Activated naive CD4-positive, alpha-beta T cell treated with Interleukin-2 at 50 U/mL for 16 hours (primary cell): ENCODE measurements around the gene TMEM88.

Experiments
- DNase-seq: peaks from one replicate; pipeline ENCODE4 v3.0.0-alpha.2; 2020

The TMEM88 gene

DNA sequence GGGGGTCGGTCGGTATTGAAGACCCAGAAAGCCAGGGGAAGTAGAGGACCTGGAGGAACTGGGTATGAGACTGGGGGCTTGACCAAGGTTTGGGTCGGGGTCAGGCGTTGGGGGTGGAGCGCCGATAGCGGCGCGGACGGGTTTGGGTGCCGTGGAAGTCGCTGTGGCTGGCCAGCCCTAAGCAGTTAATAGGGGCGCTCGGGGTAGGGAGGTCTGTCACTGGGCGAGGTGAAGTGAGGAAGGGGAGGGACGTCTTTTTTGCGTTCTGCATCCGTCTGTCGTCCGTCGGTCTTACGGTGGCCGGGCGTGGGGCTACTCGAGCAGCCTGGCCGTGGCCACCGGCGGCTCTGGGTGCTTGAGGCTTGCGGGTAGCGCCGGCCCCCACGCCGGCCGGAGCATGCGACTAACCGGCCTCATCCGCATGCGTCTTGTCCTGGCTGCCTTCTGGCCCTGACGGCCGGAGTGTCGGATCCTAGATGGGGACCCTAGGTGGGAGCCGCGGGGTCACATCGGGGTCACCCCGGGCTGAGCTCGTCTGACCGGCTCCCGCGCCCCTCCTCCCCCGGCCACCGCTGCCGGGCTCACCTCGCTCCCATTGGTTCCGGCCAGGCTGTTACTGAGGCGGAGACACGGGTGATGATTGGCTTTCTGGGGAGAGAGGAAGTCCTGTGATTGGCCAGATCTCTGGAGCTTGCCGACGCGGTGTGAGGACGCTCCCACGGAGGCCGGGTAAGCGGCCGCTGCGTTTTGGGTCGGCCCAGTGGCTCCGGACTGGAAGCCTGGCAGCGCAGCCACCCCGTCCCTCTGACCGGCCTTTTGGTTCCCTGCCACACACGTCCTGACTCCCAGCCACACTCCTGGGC lies 10.3 kb upstream of the TMEM88 start:
- peak; percentile 87 for DNase-seq

DNA sequence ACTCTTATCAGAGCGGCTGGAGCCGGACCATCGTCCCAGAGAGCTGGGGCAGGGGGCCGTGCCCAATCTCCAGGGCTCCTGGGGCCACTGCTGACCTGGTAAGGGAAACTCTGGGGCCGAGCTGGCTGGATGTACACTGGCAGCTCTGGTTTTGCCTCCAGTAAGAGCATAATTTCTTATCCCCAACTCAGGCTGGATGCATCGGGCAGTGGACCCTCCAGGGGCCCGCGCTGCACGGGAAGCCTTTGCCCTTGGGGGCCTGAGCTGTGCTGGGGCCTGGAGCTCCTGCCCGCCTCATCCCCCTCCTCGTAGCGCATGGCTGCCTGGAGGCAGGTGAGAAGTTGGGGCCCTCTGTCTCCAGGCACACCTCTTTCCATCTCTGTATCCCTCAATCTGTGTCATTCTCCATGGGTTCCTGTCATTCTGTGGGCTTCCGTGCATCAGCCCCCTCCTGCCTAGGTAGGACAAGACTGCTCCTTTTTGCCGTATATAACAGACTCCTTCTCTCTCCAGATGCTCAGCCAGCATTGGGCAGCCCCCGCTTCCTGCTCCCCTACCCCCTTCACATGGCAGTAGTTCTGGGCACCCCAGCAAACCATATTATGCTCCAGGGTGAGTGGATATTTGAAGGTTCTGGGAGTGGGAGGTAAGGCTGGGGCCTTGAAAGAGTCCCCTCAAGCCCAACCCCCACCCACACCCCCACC lies 9.4 kb upstream of the TMEM88 start:
- no peak for DNase-seq

- DNase-seq = no peak
Observed at GRCh38 chr17:7846063-7846735, 8.7 kb upstream of the TMEM88 start.

DNA sequence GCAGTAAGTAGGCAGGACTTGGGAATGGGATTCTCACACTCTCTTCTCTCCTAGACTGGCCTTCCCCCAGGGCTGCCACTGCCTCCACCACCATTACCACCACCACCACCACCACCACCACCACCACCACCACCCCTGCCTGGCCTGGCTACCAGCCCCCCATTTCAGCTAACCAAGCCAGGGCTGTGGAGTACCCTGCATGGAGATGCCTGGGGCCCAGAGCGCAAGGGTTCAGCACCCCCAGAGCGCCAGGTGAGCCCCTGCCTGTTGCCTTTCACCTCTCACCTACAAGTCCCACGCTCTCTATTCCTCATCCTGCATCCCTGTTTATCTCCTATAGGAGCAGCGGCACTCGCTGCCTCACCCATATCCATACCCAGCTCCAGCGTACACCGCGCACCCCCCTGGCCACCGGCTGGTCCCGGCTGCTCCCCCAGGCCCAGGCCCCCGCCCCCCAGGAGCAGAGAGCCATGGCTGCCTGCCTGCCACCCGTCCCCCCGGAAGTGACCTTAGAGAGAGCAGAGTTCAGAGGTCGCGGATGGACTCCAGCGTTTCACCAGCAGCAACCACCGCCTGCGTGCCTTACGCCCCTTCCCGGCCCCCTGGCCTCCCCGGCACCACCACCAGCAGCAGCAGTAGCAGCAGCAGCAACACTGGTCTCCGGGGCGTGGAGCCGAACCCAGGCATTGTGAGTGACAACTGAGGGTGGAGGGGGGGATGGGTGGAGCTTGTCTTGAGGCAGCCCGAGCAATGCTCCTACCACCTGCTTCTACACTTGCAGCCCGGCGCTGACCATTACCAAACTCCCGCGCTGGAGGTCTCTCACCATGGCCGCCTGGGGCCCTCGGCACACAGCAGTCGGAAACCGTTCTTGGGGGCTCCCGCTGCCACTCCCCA lies 7.9 kb upstream of the TMEM88 start:
- no peak for DNase-seq

- DNase-seq = no peak
Observed at GRCh38 chr17:7848131-7848579, 6.7 kb upstream of the TMEM88 start.

- no peak for DNase-seq
Observed at GRCh38 chr17:7848739-7849129, 6.1 kb upstream of the TMEM88 start.

DNA sequence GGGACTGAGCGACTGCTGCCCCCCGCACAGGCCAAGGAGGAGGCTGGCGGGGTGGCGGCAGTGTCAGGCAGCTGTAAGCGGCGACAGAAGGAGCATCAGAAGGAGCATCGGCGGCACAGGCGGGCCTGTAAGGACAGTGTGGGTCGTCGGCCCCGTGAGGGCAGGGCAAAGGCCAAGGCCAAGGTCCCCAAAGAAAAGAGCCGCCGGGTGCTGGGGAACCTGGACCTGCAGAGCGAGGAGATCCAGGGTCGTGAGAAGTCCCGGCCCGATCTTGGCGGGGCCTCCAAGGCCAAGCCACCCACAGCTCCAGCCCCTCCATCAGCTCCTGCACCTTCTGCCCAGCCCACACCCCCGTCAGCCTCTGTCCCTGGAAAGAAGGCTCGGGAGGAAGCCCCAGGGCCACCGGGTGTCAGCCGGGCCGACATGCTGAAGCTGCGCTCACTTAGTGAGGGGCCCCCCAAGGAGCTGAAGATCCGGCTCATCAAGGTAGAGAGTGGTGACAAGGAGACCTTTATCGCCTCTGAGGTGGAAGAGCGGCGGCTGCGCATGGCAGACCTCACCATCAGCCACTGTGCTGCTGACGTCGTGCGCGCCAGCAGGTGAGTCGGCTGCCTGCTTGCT lies 5.6 kb upstream of the TMEM88 start:
- DNase-seq = no peak

- DNase-seq = no peak
Observed at GRCh38 chr17:7849751-7850504, 4.9 kb upstream of the TMEM88 start.

GRCh38 chr17:7850701-7851437 lies 4.0 kb upstream of the TMEM88 start:
- DNase-seq = no peak

GRCh38 chr17:7851438-7852261 lies 3.2 kb upstream of the TMEM88 start:
- DNase-seq = peak; percentile 93

DNA sequence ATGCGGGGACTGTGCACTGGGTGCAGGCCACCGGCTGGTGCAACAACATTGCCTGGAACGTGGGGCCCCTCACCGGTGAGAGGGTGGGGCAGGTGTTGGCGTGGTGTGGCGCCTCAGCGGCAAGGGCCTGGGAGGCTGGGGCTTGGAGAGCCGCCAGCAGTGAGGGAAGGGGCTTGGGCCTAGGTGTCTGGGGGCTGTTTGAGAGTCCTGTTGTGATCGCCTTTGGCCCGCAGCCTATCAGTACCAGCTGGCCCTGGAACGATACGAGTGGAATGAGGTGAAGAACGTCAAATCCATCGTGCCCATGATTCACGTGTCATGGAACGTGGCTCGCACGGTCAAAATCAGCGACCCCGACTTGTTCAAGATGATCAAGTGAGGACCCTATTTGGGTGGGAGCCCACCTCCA lies 2.6 kb upstream of the TMEM88 start:
- no peak for DNase-seq

DNA sequence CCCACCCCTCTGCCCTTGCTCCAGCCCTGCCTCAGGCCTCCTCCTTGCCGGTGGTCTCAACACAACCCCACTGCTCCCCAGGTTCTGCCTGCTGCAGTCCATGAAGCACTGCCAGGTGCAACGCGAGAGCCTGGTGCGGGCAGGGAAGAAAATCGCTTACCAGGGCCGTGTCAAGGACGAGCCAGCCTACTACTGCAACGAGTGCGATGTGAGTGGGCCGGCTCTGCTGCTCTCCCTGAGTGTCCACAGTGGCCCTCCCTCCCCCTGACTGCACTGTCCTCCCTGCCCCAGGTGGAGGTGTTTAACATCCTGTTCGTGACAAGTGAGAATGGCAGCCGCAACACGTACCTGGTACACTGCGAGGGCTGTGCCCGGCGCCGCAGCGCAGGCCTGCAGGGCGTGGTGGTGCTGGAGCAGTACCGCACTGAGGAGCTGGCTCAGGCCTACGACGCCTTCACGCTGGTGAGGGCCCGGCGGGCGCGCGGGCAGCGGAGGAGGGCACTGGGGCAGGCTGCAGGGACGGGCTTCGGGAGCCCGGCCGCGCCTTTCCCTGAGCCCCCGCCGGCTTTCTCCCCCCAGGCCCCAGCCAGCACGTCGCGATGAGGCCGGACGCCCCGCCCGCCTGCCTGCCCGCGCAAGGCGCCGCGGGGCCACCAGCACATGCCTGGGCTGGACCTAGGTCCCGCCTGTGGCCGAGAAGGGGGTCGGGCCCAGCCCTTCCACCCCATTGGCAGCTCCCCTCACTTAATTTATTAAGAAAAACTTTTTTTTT lies 1.8 kb upstream of the TMEM88 start:
- DNase-seq = no peak

DNA sequence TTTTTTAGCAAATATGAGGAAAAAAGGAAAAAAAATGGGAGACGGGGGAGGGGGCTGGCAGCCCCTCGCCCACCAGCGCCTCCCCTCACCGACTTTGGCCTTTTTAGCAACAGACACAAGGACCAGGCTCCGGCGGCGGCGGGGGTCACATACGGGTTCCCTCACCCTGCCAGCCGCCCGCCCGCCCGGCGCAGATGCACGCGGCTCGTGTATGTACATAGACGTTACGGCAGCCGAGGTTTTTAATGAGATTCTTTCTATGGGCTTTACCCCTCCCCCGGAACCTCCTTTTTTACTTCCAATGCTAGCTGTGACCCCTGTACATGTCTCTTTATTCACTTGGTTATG lies 1.2 kb upstream of the TMEM88 start:
- no peak for DNase-seq

DNA sequence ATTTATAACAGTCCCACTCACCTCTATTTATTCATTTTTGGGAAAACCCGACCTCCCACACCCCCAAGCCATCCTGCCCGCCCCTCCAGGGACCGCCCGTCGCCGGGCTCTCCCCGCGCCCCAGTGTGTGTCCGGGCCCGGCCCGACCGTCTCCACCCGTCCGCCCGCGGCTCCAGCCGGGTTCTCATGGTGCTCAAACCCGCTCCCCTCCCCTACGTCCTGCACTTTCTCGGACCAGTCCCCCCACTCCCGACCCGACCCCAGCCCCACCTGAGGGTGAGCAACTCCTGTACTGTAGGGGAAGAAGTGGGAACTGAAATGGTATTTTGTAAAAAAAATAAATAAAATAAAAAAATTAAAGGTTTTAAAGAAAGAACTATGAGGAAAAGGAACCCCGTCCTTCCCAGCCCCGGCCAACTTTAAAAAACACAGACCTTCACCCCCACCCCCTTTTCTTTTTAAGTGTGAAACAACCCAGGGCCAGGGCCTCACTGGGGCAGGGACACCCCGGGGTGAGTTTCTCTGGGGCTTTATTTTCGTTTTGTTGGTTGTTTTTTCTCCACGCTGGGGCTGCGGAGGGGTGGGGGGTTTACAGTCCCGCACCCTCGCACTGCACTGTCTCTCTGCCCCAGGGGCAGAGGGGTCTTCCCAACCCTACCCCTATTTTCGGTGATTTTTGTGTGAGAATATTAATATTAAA lies 638 bp upstream of the TMEM88 start:
- no peak for DNase-seq

DNA sequence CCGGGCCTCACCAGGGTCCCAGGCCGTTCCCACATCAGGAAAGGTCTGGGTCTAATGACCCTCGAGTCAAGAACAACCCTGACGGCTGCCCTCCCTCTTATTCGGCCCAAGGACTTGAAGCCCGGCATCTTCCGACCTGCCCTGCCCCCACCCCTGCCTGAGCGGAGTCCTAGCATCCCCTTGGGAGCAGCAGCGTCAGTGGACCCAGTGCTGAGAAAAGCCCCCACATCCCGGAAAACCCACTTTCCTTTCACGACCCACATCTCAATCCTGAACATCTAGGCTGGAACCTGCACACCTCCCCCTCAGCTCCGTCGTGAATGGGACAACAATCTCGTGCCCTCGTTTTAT lies 769 bp downstream of the TMEM88 start:
- no peak for DNase-seq

DNA sequence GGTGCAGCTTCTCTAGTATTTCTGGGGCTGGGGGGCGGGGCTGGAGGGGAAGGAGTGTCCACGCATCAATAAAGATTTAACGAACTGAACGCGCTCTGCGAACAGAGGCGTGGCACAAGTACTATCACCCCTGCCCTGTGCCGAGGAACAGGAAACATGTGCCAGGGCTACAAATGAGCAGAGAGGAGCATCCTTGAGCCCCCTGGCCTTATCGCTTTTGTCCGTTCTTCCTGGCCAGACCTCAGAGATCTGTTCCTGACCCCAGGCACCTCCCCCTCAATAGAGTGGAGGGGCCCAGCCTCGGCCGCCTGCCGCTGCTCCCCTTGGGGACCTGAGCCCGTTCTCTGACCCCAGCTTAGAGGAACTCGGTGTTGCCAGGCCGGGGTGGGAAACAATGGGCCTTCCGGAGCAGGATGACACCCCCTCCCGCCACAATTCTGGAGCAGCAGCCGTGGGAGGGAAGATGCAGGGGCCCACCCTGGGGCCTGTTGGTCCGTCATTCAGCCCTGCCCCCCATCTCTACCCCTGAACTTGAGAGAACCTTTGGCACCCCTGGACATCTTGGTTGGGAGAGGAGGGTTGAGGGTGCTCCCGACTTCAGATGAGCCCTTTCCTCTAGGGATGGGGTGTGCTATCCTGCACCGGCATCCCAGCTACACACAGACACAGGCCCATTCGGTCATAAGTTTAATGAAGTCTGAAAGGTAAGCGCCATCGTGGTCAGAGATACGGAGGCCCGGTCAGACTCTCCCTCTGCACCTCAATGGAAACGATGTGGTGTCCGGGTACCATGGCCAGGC lies 1.3 kb downstream of the TMEM88 start:
- DNase-seq = peak; percentile 38
